B cell (primary cell): ENCODE data around the gene PPP1R26. TPM values are rescaled to one million over a fixed set of nuclear protein-coding genes. Genes with fewer than 3 reads are reported as not detected.
A peak's percentile ranks its signal among the peaks of the same experiment; 100 is the strongest.

ENCODE experiments used
- ATAC-seq: fragments of 200-7000 bp; cut with Tn5 transposase; one replicate; pipeline ENCODE4 v1.10.0; 2021; ENCODE audit warnings: low read depth, mild to moderate bottlenecking, moderate number of reproducible peaks, moderate library complexity
- CTCF ChIA-PET: fragments of 350-600 bp; sonication (Branson Sonifier 250); formaldehyde crosslinking; loops from one replicate; lab custom pipeline; 2021; ENCODE audit warnings: antibody characterized with exemption, inconsistent platforms; lab: Charles Lee
- POLR2A ChIA-PET: fragments of 350-600 bp; sonication (Branson Sonifier 250); formaldehyde crosslinking; loops from one replicate; lab custom pipeline; 2021; ENCODE audit warnings: antibody characterized with exemption; lab: Charles Lee
- DNase-seq: peaks from one replicate; pipeline ENCODE4 v3.0.0; 2013
- H2AFZ ChIP-seq: 2 replicates; pipeline ENCODE4 v1.6.1; 2012; ENCODE audit warnings: mild to moderate bottlenecking, low read depth, low read length; ENCODE audit not compliant: insufficient read depth, poor library complexity, severe bottlenecking
- H3K27ac ChIP-seq, 2 donors: 1 replicate in 1 of 2; 2 replicates in 1 of 2; pipeline ENCODE4 v1.5.1; 2012 to 2013; ENCODE audit warnings: low read length in 2 of 2, mild to moderate bottlenecking in 2 of 2, moderate library complexity in 1 of 2
- H3K27me3 ChIP-seq, 4 experiments: fragments of 200-600 bp in 1 of 4; sonication (generic) in 1 of 4; replicated peaks in 1 of 4; 1 replicate in 2 of 4; 2 replicates in 2 of 4; pipeline versions ENCODE4 v1.6.1 to v1.7.0; 2013 to 2016; ENCODE audit warnings: low read length in 3 of 4, mild to moderate bottlenecking in 2 of 4, mixed read lengths in 1 of 4, moderate library complexity in 1 of 4; ENCODE audit not compliant: insufficient read depth in 4 of 4, control insufficient read depth in 3 of 4; ENCODE audit errors: control extremely low read depth in 1 of 4
- H3K36me3 ChIP-seq, 2 experiments: replicated peaks in 1 of 2; 1 replicate in 1 of 2; 2 replicates in 1 of 2; pipeline versions ENCODE4 v1.6.1 to v1.7.1; 2013; ENCODE audit warnings: low read length in 1 of 2; ENCODE audit not compliant: insufficient read depth in 2 of 2, control insufficient read depth in 1 of 2; ENCODE audit errors: control extremely low read depth in 1 of 2, extremely low read depth in 1 of 2
- H3K4me1 ChIP-seq, 2 donors: fragments of 200-600 bp in 1 of 2; sonication (generic) in 1 of 2; 1 replicate in 1 of 2; 2 replicates in 1 of 2; pipeline versions ENCODE4 v1.5.1 to v1.6.1; 2013 to 2017; ENCODE audit warnings: low read length in 2 of 2; ENCODE audit not compliant: control insufficient read depth in 2 of 2, insufficient read depth in 2 of 2
- H3K4me2 ChIP-seq: replicated peaks from 2 replicates; pipeline ENCODE3; 2012; ENCODE audit warnings: mild to moderate bottlenecking, low read depth, low read length; ENCODE audit not compliant: poor library complexity, severe bottlenecking
- H3K4me3 ChIP-seq, 5 experiments: fragments of 200-600 bp in 1 of 5; sonication (generic) in 1 of 5; 1 replicate in 3 of 5; 2 replicates in 2 of 5; pipeline versions ENCODE4 v1.5.1 to v1.7.0; 2011 to 2016; ENCODE audit warnings: low read length in 4 of 5, mild to moderate bottlenecking in 4 of 5, low read depth in 2 of 5, control low read depth in 1 of 5, moderate library complexity in 1 of 5; ENCODE audit not compliant: insufficient read depth in 1 of 5; ENCODE audit errors: control extremely low read depth in 1 of 5, extremely low read depth in 1 of 5
- H3K79me2 ChIP-seq: fragments of 200-600 bp; sonication (generic); one replicate; pipeline ENCODE4 v1.6.0; 2016; ENCODE audit warnings: low read length; ENCODE audit not compliant: control insufficient read depth, insufficient read depth
- H3K9ac ChIP-seq: fragments of 200-600 bp; sonication (generic); 2 replicates; pipeline ENCODE4 v1.6.1; 2017; ENCODE audit warnings: mild to moderate bottlenecking, low read length, moderate library complexity
- H3K9me3 ChIP-seq, 3 donors: one replicate each; pipeline versions ENCODE4 v1.6.1 to v1.7.1; 2013; ENCODE audit warnings: low read length in 2 of 3; ENCODE audit not compliant: control insufficient read depth in 2 of 3, insufficient read depth in 1 of 3; ENCODE audit errors: control extremely low read depth in 1 of 3
- H4K20me1 ChIP-seq: 2 replicates; pipeline ENCODE4 v1.6.0; 2012; ENCODE audit warnings: mild to moderate bottlenecking, low read length; ENCODE audit not compliant: insufficient read depth, control insufficient read depth, poor library complexity, severe bottlenecking
- H3K27ac Mint-ChIP-seq: one replicate; pipeline ENCODE4 v1.8.0; 2021; ENCODE audit warnings: mixed read lengths
- H3K27me3 Mint-ChIP-seq: one replicate; pipeline ENCODE4 v1.8.0; 2021; ENCODE audit warnings: mixed read lengths
- H3K4me1 Mint-ChIP-seq: one replicate; pipeline ENCODE4 v1.8.0; 2021; ENCODE audit warnings: mixed read lengths
- H3K4me3 Mint-ChIP-seq: one replicate; pipeline ENCODE4 v1.8.0; 2021; ENCODE audit warnings: mixed read lengths
- H3K9me3 Mint-ChIP-seq: one replicate; pipeline ENCODE4 v1.8.0; 2022; ENCODE audit warnings: mixed read lengths; ENCODE audit not compliant: insufficient read depth
- CTCF ChIP-seq: fragments of 200-600 bp; IDR thresholded peaks from one replicate; pipeline ENCODE4 v1.8.0; 2022; ENCODE audit warnings: antibody characterized with exemption, mild to moderate bottlenecking
- EZH2 ChIP-seq: IDR thresholded peaks from 2 replicates; pipeline ENCODE4 v1.6.1; 2012; ENCODE audit warnings: borderline replicate concordance, low read depth, mild to moderate bottlenecking, moderate library complexity, low read length; ENCODE audit not compliant: insufficient read depth, poor library complexity, severe bottlenecking
- WGBS: methylation state at CpG from one replicate; pipeline ENCODE4 v1.1.5; 2013; ENCODE audit warnings: missing lambda C conversion rate; ENCODE audit not compliant: insufficient coverage; 5-methylcytosine and 5-hydroxymethylcytosine counted together
- intact Hi-C: fragments of 100-400 bp; cut with micrococcal nuclease; formaldehyde crosslinking; loops from one replicate; pipeline ENCODE4 v1.10.0; 2022
- polyA minus RNA-seq: library from RNA; depleted of rRNA, polyadenylated mRNA; stranded (reverse); fragments of >200 nt; gene quantifications from 2 replicates; pipeline ENCODE4 v1.2.3, GENCODE V29; 2012
- polyA plus RNA-seq: library from polyadenylated mRNA; depleted of rRNA; stranded (reverse); fragments of >200 nt; gene quantifications from 2 replicates; pipeline ENCODE4 v1.2.3, GENCODE V29; 2012
- total RNA-seq, 2 donors: library from RNA; stranded (reverse); fragments of 120-200 nt in 1 of 2; gene quantifications; 1 replicate in 1 of 2; 2 replicates in 1 of 2; pipeline versions ENCODE4 v1.2.3 to v1.2.4, GENCODE V29; 2013 to 2022

Gene PPP1R26, protein sequence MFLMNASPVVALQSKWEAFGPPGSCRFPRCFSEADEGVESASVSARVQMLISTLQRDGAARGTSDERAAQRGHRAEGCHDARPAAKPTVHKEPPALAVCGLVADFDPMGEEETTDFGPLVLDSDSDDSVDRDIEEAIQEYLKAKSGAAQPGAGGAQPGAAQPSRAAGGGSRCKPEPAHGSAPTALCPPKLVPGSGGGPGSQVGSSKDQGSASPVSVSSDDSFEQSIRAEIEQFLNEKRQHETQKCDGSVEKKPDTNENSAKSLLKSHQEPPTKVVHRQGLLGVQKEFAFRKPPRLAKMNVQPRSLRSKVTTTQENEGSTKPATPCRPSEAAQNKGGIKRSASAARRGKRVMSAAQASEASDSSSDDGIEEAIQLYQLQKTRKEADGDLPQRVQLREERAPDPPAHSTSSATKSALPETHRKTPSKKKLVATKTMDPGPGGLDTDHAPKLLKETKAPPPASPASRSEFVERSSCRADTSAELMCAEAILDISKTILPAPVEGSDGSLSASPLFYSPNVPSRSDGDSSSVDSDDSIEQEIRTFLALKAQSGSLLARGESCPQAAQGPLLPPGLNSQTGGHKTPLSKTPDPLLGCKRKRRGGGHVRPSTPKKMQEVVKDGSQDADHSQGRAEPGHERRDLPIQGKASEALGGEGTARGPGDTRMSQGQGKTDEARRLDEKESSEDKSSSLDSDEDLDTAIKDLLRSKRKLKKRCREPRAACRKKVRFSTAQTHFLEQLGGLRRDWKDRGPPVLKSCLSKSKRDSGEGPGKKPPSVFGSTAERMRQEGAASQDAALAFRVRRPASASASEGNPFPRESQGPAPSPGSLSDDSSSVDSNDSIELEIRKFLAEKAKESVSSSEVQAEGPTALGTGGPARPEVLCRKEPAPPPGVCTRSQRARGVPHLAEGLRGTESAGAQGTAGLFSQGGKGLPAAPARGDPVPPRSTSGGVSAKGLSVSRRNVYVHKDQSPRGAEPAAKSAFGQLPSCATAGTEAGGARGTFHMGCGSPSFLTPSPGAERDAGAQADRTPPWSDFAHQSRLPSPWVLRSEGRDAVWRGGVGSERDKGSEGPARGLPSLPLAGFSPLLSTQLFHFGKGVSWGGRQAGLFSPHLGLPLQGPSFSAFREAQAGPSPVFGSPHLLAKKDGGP (N-terminal part only)
- total RNA-seq, result 7.8 and 11.8 TPM in 2 replicates
- 1.5 TPM for total RNA-seq (2013)
- polyA plus RNA-seq, result 1.1 and 1.9 TPM in 2 replicates
- 3.6 and 4.2 TPM in 2 replicates for polyA minus RNA-seq

DNA sequence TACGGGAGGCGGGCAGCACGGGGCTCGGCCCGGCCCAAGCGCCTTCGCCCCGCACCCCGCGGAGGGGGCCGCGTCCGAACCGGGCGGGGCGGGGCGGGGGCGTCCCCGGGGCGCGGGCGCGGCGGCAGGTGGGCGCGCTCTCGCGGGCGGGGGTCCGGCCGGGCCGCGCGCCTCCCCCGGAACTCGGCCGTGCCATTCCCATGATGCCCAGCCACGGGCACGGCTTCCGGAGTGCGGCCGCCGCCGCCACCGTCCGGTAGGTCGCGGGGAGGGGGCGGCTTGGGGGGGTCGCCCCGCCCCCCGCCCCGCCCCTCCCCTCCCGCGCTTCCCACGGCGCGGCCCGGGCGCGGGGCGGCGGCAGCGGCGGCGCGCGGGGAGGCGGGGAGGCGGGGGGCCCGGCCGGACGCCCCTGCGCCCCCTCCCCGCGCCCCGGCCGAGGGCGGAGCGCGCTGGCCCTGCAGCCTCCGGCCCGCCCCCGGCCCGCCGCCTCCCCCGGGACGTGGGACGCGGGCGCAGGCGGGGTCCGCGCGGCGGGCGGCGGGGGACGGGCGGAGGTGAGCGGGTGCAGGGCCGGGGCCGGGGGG lies at the start of gene PPP1R26:
PPP1R26 (plus strand) TSS at position 314 of the 584 bp plus-strand sequence. CDS start 4,729 bp downstream, outside the sequence.
- H3K4me3 ChIP-seq, result peak within 1 kb of the TSS in 4 of 5 experiments; percentile 43 to 69 (median 63)
- H3K27ac Mint-ChIP-seq, result peak within 1 kb of the TSS; percentile 90

More for the DNA sequence above, at the start of gene PPP1R26:
- no peak for DNase-seq
- POLR2A ChIA-PET, result no interaction called here
- TF ChIP-seq CTCF (no peak), EZH2 (no peak)
- intact Hi-C loops, result loop anchor here (2.0 kb wide), 1 partner anchor 19 kb away; a partner anchor contains a TSS
- H4K20me1 ChIP-seq, result no peaks in the 10 kb centered on the region
- peaks cover 8% of the 10 kb centered on the region for H3K4me1 Mint-ChIP-seq
- WGBS, result 2% methylated on average over 69 of the region's 103 CpGs
- peaks cover 10 to 15% of the 10 kb centered on the region in 2 donors for H3K4me1 ChIP-seq
- H3K27me3 Mint-ChIP-seq, result peaks cover 7% of the 10 kb centered on the region
- no peaks in the 10 kb centered on the region for H3K79me2 ChIP-seq
- peak within 1 kb of the TSS; percentile 63 for H3K9ac ChIP-seq
- H3K9me3 ChIP-seq, result no peaks in the 10 kb centered on the region
- ATAC-seq, result peak; percentile 39
- no peak within 1 kb of the TSS for H3K27ac ChIP-seq
- no peaks in the 10 kb centered on the region for H3K9me3 Mint-ChIP-seq
- peak within 1 kb of the TSS; percentile 79 for H2AFZ ChIP-seq
- H3K36me3 ChIP-seq, result no peaks in the 10 kb centered on the region
- peaks cover 0 to 32% (median 0%) of the 10 kb centered on the region in 4 experiments for H3K27me3 ChIP-seq
- H3K4me2 ChIP-seq, result peak within 1 kb of the TSS; percentile 98
- H3K4me3 Mint-ChIP-seq, result peak within 1 kb of the TSS; percentile 93
- CTCF ChIA-PET, result interaction anchor here (1.2 kb wide), 2 partner anchors 21 to 25 kb away, joined by 4 to 5 read pairs; partner anchors contain the start of gene MRPS2
